Measurements from ENCODE around the gene PATE1. TPM values are rescaled to one million over a fixed set of nuclear protein-coding genes. Genes with fewer than 3 reads are reported as not detected.

The PATE1 gene
- total RNA-seq, 1 donor from 2014 or later: not detected

GRCh38 chr11:125773516-125773915 is 27.4 kb downstream of the PATE1 start:
- DNase-seq (ENCODE audit: low read depth): no peak
- Histone ChIP-seq H3K36me3 (ENCODE audit: control insufficient read depth, insufficient read depth, low read length) (no peaks in the 10 kb centered on the region), H3K27me3 (ENCODE audit: control insufficient read depth, insufficient read depth, low read length) (no peaks in the 10 kb centered on the region), H3K4me3 (ENCODE audit: low read depth, low read length) (no peak overlapping the region)
- TF ChIP-seq, protein P1, sequence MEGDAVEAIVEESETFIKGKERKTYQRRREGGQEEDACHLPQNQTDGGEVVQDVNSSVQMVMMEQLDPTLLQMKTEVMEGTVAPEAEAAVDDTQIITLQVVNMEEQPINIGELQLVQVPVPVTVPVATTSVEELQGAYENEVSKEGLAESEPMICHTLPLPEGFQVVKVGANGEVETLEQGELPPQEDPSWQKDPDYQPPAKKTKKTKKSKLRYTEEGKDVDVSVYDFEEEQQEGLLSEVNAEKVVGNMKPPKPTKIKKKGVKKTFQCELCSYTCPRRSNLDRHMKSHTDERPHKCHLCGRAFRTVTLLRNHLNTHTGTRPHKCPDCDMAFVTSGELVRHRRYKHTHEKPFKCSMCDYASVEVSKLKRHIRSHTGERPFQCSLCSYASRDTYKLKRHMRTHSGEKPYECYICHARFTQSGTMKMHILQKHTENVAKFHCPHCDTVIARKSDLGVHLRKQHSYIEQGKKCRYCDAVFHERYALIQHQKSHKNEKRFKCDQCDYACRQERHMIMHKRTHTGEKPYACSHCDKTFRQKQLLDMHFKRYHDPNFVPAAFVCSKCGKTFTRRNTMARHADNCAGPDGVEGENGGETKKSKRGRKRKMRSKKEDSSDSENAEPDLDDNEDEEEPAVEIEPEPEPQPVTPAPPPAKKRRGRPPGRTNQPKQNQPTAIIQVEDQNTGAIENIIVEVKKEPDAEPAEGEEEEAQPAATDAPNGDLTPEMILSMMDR (IDR thresholded peaks at IDR 0.05; ENCODE audit: insufficient read depth, low read length, poor library complexity, severe bottlenecking): no peak

DNA sequence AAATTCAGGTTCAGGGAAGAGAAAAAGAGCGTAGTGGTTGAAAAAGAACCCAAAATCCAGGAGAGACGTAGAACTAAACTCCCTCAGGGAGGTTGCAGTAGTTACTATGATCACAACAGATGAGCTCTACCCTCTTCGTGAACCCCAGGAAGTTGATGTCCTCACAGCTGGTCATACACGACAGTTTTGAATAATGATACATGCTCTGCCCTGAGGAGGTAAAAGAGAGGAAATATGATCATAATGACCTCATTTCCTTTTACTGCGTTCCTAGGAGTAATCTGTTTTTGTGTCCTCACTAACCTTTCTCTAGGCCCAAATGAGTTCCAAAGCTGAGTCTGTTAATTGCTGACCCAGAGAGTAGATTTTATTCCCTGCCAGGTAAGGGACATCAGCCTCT is 31.2 kb downstream of the PATE1 start:
- Histone ChIP-seq H3K27me3 (ENCODE audit: control insufficient read depth, insufficient read depth, low read length) (no peaks in the 10 kb centered on the region), H3K4me3 (ENCODE audit: low read depth, low read length) (no peak overlapping the region), H3K36me3 (ENCODE audit: control insufficient read depth, insufficient read depth, low read length) (no peaks in the 10 kb centered on the region)
- TF ChIP-seq, protein P1 (IDR thresholded peaks at IDR 0.05; ENCODE audit: insufficient read depth, low read length, poor library complexity, severe bottlenecking): no peak
- no peak for DNase-seq (ENCODE audit: low read depth)

GRCh38 chr11:125778728-125779127 is 32.6 kb downstream of the PATE1 start, which contains the start of gene PATE2:
PATE2 (minus strand) TSS chr11:125778828; CDS start chr11:125778773, 55 bp downstream.
- TF ChIP-seq, protein P1 (IDR thresholded peaks at IDR 0.05; ENCODE audit: insufficient read depth, low read length, poor library complexity, severe bottlenecking): no peak
- Histone ChIP-seq H3K27me3 (ENCODE audit: control insufficient read depth, insufficient read depth, low read length) (no peaks in the 10 kb centered on the region), H3K36me3 (ENCODE audit: control insufficient read depth, insufficient read depth, low read length) (no peaks in the 10 kb centered on the region), H3K4me3 (ENCODE audit: low read depth, low read length) (no peak within 1 kb of the TSS)
- DNase-seq (ENCODE audit: low read depth): no peak

DNA sequence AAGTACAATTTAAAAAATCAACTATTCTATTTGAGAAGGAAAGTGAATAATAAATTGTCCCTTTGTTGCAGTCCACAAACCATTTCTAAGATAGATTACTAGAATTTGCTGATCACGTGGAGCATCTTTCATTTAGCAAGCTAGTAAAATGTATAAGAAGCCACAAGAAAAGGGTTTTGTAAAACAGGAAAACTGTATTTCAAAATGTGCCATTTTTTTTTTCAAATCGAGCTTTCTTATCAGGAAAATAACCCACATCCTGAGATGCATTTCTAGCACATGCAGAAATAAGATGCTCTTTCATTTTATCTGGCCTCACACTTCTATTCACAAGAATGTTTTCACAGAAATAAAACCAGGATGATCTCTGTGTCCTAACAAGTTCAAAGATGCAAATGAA is 38.6 kb downstream of the PATE1 start:
- Histone ChIP-seq H3K36me3 (ENCODE audit: control insufficient read depth, insufficient read depth, low read length) (no peaks in the 10 kb centered on the region), H3K27me3 (ENCODE audit: control insufficient read depth, insufficient read depth, low read length) (no peaks in the 10 kb centered on the region), H3K4me3 (ENCODE audit: low read depth, low read length) (no peak overlapping the region)
- TF ChIP-seq, protein P1 (IDR thresholded peaks at IDR 0.05; ENCODE audit: insufficient read depth, low read length, poor library complexity, severe bottlenecking): no peak
- no peak for DNase-seq (ENCODE audit: low read depth)

DNA sequence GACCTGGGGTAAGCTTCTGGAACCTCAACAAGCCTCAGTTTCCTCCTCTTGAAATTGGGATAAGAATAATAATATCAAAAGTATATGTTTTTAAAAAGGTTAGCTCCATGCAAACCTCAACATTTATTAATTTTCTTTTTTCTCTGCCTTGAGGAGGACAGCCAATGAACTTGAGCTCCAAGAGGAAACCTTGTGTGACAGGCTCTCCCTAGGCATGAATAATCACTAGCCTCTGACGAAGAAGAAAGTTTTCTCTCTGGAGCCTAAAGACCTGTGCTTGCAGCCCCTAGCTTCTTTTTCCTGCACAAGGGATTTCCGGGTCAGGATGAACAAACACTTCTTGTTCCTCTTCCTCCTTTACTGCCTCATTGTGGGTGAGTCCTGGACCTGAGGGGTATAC is 41.7 kb downstream of the PATE1 start, which contains the start of gene PATE3:
Gene PATE3, plus strand, starts transcription at position 301 of the 400 bp plus-strand sequence. Its CDS starts 25 bp downstream, at position 326.
- DNase-seq (ENCODE audit: low read depth): no peak
- Histone ChIP-seq H3K36me3 (ENCODE audit: control insufficient read depth, insufficient read depth, low read length) (no peaks in the 10 kb centered on the region), H3K27me3 (ENCODE audit: control insufficient read depth, insufficient read depth, low read length) (no peaks in the 10 kb centered on the region), H3K4me3 (ENCODE audit: low read depth, low read length) (no peak within 1 kb of the TSS)
- TF ChIP-seq, protein P1 (IDR thresholded peaks at IDR 0.05; ENCODE audit: insufficient read depth, low read length, poor library complexity, severe bottlenecking): no peak

DNA sequence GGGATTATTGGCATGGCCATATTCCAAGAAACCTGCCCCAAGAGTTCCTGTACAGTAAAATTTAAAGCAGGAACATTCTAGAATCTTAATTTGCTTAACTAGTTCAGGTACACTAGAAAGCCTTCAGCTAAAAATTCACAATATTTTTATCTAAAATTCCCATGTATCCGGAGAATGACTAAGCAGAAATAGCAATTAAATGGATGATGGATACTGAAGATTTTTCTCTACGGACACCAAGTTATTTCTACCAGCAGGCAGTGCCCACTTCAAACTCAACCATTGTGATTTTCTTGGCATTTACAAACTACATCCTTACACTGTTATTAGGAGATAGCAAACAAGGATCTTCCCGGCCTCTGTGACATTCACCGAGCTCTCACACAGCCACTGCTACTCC is 44.7 kb downstream of the PATE1 start:
- Histone ChIP-seq H3K36me3 (ENCODE audit: control insufficient read depth, insufficient read depth, low read length) (no peaks in the 10 kb centered on the region), H3K27me3 (ENCODE audit: control insufficient read depth, insufficient read depth, low read length) (no peaks in the 10 kb centered on the region), H3K4me3 (ENCODE audit: low read depth, low read length) (no peak overlapping the region)
- TF ChIP-seq, protein P1 (IDR thresholded peaks at IDR 0.05; ENCODE audit: insufficient read depth, low read length, poor library complexity, severe bottlenecking): no peak
- no peak for DNase-seq (ENCODE audit: low read depth)

Measured in kidney epithelial cell (primary cell).